ENCODE data around the gene FGR. TPM values are rescaled to one million over a fixed set of nuclear protein-coding genes. Genes with fewer than 3 reads are reported as not detected.

Gene FGR
- total and polyA plus RNA-seq, 11 donors = 1.1 to 25.9 (median 3.3) TPM

DNA sequence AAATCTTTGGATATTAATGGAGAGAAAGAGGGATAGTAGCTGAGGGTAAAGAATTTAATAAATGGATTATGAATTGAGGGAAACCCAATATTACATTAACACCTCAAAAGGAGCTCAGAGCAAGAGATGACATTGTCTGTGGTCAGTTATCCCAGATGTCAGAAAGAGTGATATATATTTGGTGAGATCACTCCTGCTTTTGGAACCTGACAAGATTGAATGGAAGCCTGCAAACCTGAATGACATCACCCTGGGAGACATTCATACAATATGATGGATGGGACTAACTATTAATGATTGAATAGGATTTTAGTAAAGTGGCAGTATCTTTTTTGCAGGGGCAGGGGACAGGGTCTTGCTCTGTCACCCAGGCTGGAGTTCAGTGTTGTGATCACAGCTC is 43.8 kb upstream of the FGR start:
- TF ChIP-seq POLR2A (IDR thresholded peaks at IDR 0.05) = no peak
- TF ChIP-seq, protein P1, sequence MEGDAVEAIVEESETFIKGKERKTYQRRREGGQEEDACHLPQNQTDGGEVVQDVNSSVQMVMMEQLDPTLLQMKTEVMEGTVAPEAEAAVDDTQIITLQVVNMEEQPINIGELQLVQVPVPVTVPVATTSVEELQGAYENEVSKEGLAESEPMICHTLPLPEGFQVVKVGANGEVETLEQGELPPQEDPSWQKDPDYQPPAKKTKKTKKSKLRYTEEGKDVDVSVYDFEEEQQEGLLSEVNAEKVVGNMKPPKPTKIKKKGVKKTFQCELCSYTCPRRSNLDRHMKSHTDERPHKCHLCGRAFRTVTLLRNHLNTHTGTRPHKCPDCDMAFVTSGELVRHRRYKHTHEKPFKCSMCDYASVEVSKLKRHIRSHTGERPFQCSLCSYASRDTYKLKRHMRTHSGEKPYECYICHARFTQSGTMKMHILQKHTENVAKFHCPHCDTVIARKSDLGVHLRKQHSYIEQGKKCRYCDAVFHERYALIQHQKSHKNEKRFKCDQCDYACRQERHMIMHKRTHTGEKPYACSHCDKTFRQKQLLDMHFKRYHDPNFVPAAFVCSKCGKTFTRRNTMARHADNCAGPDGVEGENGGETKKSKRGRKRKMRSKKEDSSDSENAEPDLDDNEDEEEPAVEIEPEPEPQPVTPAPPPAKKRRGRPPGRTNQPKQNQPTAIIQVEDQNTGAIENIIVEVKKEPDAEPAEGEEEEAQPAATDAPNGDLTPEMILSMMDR (IDR thresholded peaks at IDR 0.05) = no peak
- Histone ChIP-seq H3K9me3 (peaks cover 0 to 26% (median 10%) of the 10 kb centered on the region in 12 donors), H3K27ac (no peak overlapping the region), H3K4me1 (no peaks in the 10 kb centered on the region), H3K27me3 (no peaks in the 10 kb centered on the region), H3K4me3 (no peak overlapping the region), H3K36me3 (no peaks in the 10 kb centered on the region)
- intact Hi-C loops (cut with DNase I) = loop anchor here in 2 of 10 donors (5.0 to 10.0 kb wide), 2 partner anchors 44 to 296 kb away; no protein-coding TSS in a partner anchor
- no peak for DNase-seq
- no peak for ATAC-seq

DNA sequence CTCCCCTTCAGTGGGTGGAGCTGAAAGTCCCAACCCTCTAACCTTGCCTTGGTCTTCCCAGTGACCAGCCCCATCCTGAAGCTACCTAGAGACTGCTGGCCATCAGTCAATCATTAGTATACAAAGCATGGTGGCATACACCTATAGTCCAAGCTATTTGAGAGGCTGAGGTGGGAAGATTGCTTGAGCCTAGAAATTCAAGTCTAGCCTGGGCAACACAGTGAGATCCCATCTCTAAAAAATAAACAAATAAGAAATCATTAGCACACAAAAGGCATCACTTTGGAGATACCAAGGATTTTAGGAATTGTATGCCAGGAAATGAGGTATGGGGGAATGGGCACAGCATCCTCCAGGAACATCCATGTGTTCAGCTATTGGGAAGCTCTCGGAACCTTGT is 41.4 kb upstream of the FGR start:
- Histone ChIP-seq H3K4me1 (peaks cover 0 to 18% (median 9%) of the 10 kb centered on the region in 12 donors), H3K27me3 (no peaks in the 10 kb centered on the region), H3K4me3 (no peak overlapping the region), H3K36me3 (no peaks in the 10 kb centered on the region), H3K9me3 (peaks cover 0 to 16% (median 6%) of the 10 kb centered on the region in 12 donors), H3K27ac (no peak overlapping the region)
- DNase-seq (no peak), ATAC-seq (no peak)
- 93 to 98% (median 97%) methylated on average over 1 of the region's 1 CpG for WGBS, 4 donors
- intact Hi-C loops (cut with DNase I) = loop anchor here in 2 of 10 donors (5.0 to 10.0 kb wide), 2 partner anchors 46 to 298 kb away; no protein-coding TSS in a partner anchor
- TF ChIP-seq, protein P1 (IDR thresholded peaks at IDR 0.05) = no peak
- TF ChIP-seq POLR2A (IDR thresholded peaks at IDR 0.05) = no peak

DNA sequence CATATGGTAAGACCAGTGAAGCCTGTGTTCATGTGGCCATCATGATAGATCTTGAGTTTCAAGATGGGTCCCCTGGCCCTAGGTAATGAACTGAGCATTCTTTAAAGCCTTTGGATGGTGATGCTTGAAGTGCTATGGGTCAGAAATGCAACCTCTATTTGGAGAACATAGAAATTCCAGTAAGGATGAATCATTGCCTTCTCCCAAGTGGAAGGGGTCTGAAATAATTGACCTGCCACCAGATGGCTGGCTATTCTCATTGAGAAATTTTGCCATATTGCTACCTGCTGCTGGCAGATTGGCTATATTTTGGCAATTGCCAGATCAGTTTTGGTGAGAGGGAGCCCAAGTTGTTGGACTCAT is 37.7 kb upstream of the FGR start:
- H3K4me3 ChIP-seq = peak overlapping the region in 9 of 12 donors; percentile 55 to 94 (median 66)
- H3K27me3 ChIP-seq = no peaks in the 10 kb centered on the region
- intact Hi-C loops (cut with DNase I) = loop anchor here in 8 of 10 donors (1.0 to 10.0 kb wide), 5 partner anchors 50 to 302 kb away; partner anchors contain the start of genes FAM76A (in 7 of the 8) and STX12 (in 1 of the 8)
- peaks cover 0 to 10% (median 6%) of the 10 kb centered on the region in 9 donors for H3K36me3 ChIP-seq
- no peak for TF ChIP-seq POLR2A (IDR thresholded peaks at IDR 0.05)
- TF ChIP-seq, protein P1 (IDR thresholded peaks at IDR 0.05) = no peak
- no peaks in the 10 kb centered on the region for H3K9me3 ChIP-seq
- ATAC-seq (no peak), DNase-seq (no peak)
- H3K4me1 ChIP-seq = peaks cover 0 to 49% (median 23%) of the 10 kb centered on the region in 12 donors
- peak overlapping the region; percentile 43 to 92 (median 86) for H3K27ac ChIP-seq

DNA sequence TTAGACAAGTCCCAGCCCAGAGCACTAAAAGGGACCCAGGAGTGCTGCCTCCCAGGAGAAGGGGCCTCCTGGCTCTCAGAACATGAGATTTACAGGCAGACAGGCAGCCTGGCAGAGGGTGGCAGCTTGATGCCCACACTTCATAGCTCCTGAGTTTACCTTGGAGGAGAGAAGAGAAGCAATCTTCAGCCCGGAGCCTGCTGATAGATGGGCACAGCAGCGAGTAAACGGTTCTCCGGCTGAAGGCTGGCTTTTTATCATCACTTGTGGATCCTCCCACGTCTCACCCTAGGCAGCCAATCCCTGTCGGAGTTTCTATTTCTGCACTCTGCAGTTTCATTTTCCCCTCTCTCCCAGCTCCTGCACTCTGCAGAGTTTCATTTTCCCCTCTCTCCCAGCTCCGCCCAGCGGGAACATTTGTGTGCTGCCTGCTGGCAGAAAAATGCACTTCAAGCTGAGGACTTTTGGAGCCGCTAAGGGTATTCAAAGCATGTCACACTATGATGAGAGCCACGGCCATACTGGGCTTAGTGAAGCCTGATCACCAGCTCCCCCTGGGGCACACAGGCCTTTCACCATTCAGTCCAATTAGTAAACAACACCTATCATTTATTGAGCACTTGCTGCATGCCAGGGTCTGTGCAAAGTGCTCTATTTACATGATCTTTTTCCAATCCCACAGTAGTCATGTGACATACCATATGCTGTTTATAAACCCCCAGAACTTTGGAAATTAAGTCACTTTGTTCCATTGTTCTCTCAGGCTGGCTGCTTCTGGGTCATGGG is 37.2 kb upstream of the FGR start, which contains the start of gene IFI6:
IFI6 (minus strand) TSS at position 229 of the 786 bp plus-strand sequence. CDS start 2,878 bp downstream, outside the sequence.
- no peaks in the 10 kb centered on the region for H3K9me3 ChIP-seq
- no peaks in the 10 kb centered on the region for H3K27me3 ChIP-seq
- DNase-seq (peak; percentile 85 to 91 (median 89)), ATAC-seq (peak; percentile 95 to 99 (median 98))
- WGBS, 4 donors = 0% methylated on average over 10 of the region's 10 CpGs
- H3K4me1 ChIP-seq = peaks cover 0 to 55% (median 23%) of the 10 kb centered on the region in 12 donors
- H3K36me3 ChIP-seq = peaks cover 0 to 16% (median 12%) of the 10 kb centered on the region in 9 donors
- intact Hi-C loops (cut with DNase I) = loop anchor here in 8 of 10 donors (1.0 to 10.0 kb wide), 5 partner anchors 51 to 303 kb away; partner anchors contain the start of genes FAM76A (in 7 of the 8) and STX12 (in 1 of the 8)
- peak within 1 kb of the TSS; percentile 43 to 92 (median 86) for H3K27ac ChIP-seq
- TF ChIP-seq, protein P1 (IDR thresholded peaks at IDR 0.05) = peak in 11 of 12 donors; percentile 5 to 62 (median 42)
- peak in 1 of 2 donors; percentile 61 for TF ChIP-seq POLR2A (IDR thresholded peaks at IDR 0.05)
- H3K4me3 ChIP-seq = peak within 1 kb of the TSS; percentile 38 to 94 (median 61)

All from heart left ventricle (tissue), 16 donors.